ENCODE data around the gene VPS37B. TPM values are rescaled to one million over a fixed set of nuclear protein-coding genes. Genes with fewer than 3 reads are reported as not detected.

The VPS37B gene
- total and polyA plus RNA-seq, 2 of the 8 experiments (the other 6 are each of a cell fraction or from before 2014, with no cell fraction given) = 11.9 to 15.7 TPM

DNA sequence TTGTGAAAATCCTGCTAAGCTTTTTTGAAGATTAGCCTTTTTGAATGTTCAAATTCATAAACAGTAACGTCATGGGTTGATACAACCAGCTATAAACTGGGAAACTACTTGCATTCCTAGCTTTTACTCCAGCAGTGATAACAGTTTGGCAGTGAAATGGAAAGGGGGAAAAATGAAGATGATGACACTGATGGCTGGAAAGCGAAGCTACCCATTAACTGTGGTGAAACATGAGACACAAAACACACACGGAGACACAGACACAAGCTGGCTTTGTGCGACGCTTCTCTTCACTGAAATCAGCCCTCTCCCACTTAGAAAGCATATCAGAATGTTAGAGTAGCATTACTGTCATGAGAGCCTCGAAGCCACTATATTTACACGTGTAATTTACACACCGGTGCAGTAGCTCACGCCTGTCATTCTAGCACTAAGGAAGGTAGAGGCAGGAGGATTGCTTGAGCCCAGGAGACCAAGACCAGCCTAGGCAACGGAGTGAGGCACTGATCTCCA, 15.7 kb downstream of the VPS37B start:
- Histone ChIP-seq H4K91ac (replicated peaks; ENCODE audit: insufficient read length, low read length) (no peak overlapping the region), H2BK120ac (replicated peaks; ENCODE audit: low read depth, low read length) (no peak overlapping the region), H2BK20ac (ENCODE audit: low read length) (no peak overlapping the region), H3K23me2 (ENCODE audit: low read depth, low read length) (no peaks in the 10 kb centered on the region), H4K20me1 (replicated peaks in 1 of 2; ENCODE audit: control insufficient read depth in 1 of 2, insufficient read depth in 2 of 2, low read length in 2 of 2) (peaks cover 29 to 48% of the 10 kb centered on the region in 2 experiments), H3K4ac (replicated peaks; ENCODE audit: insufficient read length, low read depth, low read length) (no peak overlapping the region), H2BK5ac (ENCODE audit: low read depth, low read length) (no peak overlapping the region), H4K5ac (ENCODE audit: insufficient read length, low read depth, low read length) (no peak overlapping the region), H3K4me2 (ENCODE audit: insufficient read depth in 1 of 2, low read depth in 2 of 2, low read length in 2 of 2) (no peak overlapping the region), H2BK12ac (ENCODE audit: low read depth, low read length) (peak overlapping the region; percentile 11; the same call in 1 of the 2 replicates), H2BK15ac (ENCODE audit: low read length) (no peak overlapping the region), H3K4me1 (replicated peaks in 1 of 4; ENCODE audit: control insufficient read depth in 3 of 4, insufficient read depth in 4 of 4, low read length in 3 of 4) (peaks cover 0 to 3% (median under 1%) of the 10 kb centered on the region in 4 experiments; a peak in 4 of 7 replicates), H3K79me2 (ENCODE audit: control insufficient read depth in 1 of 2, insufficient read depth in 2 of 2, low read length in 2 of 2) (peaks cover 0 to 19% of the 10 kb centered on the region in 2 experiments; a peak in 2 of 4 replicates), H3K4me3 (ENCODE audit: extremely low read depth in 1 of 4, insufficient read depth in 2 of 4, low read depth in 3 of 4, low read length in 4 of 4) (no peak overlapping the region), H3K79me1 (ENCODE audit: low read depth, low read length) (peaks cover 4% of the 10 kb centered on the region; the same call in 1 of the 2 replicates), H3K23ac (ENCODE audit: insufficient read length) (no peak overlapping the region), H3K36me3 (ENCODE audit: control insufficient read depth in 2 of 4, insufficient read depth in 4 of 4, low read length in 3 of 4) (no peaks in the 10 kb centered on the region), H3K27ac (ENCODE audit: low read depth, low read length) (no peak overlapping the region), H2AK5ac (ENCODE audit: low read depth, low read length) (no peak overlapping the region), H2AFZ (ENCODE audit: low read length) (no peak overlapping the region), H3K18ac (ENCODE audit: extremely low read depth, low read length) (no peak overlapping the region), H3K27me3 (replicated peaks in 1 of 4; ENCODE audit: control insufficient read depth in 3 of 4, extremely low read depth in 1 of 4, insufficient read depth in 3 of 4, low read length in 3 of 4) (peaks cover 2 to 42% (median 40%) of the 10 kb centered on the region in 4 experiments), H3K9ac (replicated peaks in 1 of 4; ENCODE audit: extremely low read depth in 1 of 4, low read depth in 3 of 4, low read length in 3 of 4) (no peak overlapping the region), H3K14ac (ENCODE audit: insufficient read length) (no peak overlapping the region), H4K8ac (ENCODE audit: extremely low read depth, insufficient read depth, low read length) (no peak overlapping the region), H3K9me3 (ENCODE audit: insufficient read depth in 2 of 2, low read depth in 1 of 2, low read length in 1 of 2) (no peaks in the 10 kb centered on the region), H3K56ac (replicated peaks; ENCODE audit: insufficient read length, low read depth, low read length) (peak overlapping the region; percentile 4)
- POLR2A ChIA-PET (ENCODE audit: partially characterized antibody) = interaction anchor here (0.5 to 1.8 kb wide), 4 partner anchors 8 to 73 kb away, joined by 3 to 6 read pairs (median 4); no protein-coding TSS in a partner anchor
- WGBS, 2 experiments (ENCODE audit: extremely low coverage in 1 of 2, insufficient coverage in 1 of 2, insufficient read length in 1 of 2, insufficient replicate concordance in 2 of 2, low coverage in 1 of 2, low lambda C conversion rate in 2 of 2, missing lambda C conversion rate in 1 of 2) = 84% methylated on average over 10 of the region's 10 CpGs; no CpG with 5 or more reads in 1 of the 2 experiments
- FAIRE-seq (no peak), DNase-seq (ENCODE audit: low read depth in 1 of 2, low spot score in 2 of 2) (no peak)
- CTCF ChIA-PET (ENCODE audit: partially characterized antibody) = interaction anchor here (0.7 to 6.2 kb wide), 18 partner anchors 8 to 358 kb away, joined by 3 to 41 read pairs (median 4); no protein-coding TSS in a partner anchor
- TF ChIP-seq POLR2AphosphoS5 (IDR thresholded peaks at IDR 0.05; ENCODE audit: low read depth, low read length) (no peak), JUND (IDR thresholded peaks at IDR 0.05; ENCODE audit: low read length) (no peak), CBX8 (IDR thresholded peaks at IDR 0.05; ENCODE audit: borderline replicate concordance, low read depth, low read length) (no peak), POLR2A (IDR thresholded peaks at IDR 0.05; ENCODE audit: control extremely low read depth in 1 of 2, low read depth in 2 of 2, low read length in 2 of 2) (no peak), RBBP5 (IDR thresholded peaks at IDR 0.05; ENCODE audit: borderline replicate concordance, low read depth, low read length) (no peak), MAFK (IDR thresholded peaks at IDR 0.05; ENCODE audit: low read depth, low read length) (no peak), KDM4A (IDR thresholded peaks at IDR 0.05; ENCODE audit: low read depth, low read length, severe bottlenecking) (no peak), TAF7 (optimal IDR thresholded peaks at IDR 0.05; ENCODE audit: borderline replicate concordance, low read depth, low read length) (no peak), FOSL1 (IDR thresholded peaks at IDR 0.05; ENCODE audit: insufficient read depth, low read depth, low read length) (no peak), EGR1 (IDR thresholded peaks at IDR 0.05; ENCODE audit: borderline replicate concordance, low read depth, low read length) (no peak)
- TF ChIP-seq, protein P1, sequence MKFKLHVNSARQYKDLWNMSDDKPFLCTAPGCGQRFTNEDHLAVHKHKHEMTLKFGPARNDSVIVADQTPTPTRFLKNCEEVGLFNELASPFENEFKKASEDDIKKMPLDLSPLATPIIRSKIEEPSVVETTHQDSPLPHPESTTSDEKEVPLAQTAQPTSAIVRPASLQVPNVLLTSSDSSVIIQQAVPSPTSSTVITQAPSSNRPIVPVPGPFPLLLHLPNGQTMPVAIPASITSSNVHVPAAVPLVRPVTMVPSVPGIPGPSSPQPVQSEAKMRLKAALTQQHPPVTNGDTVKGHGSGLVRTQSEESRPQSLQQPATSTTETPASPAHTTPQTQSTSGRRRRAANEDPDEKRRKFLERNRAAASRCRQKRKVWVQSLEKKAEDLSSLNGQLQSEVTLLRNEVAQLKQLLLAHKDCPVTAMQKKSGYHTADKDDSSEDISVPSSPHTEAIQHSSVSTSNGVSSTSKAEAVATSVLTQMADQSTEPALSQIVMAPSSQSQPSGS (IDR thresholded peaks at IDR 0.05; ENCODE audit: low read length) = no peak
- TF ChIP-seq, protein P2, sequence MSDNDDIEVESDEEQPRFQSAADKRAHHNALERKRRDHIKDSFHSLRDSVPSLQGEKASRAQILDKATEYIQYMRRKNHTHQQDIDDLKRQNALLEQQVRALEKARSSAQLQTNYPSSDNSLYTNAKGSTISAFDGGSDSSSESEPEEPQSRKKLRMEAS (IDR thresholded peaks at IDR 0.05) = no peak

Data from H1 (cell line).